Vagina (tissue), 2 donors: ENCODE results near the gene DDIT3. TPM values are rescaled to one million over a fixed set of nuclear protein-coding genes. Genes with fewer than 3 reads are reported as not detected.

ENCODE experiments used
- DNase-seq, 2 donors: peaks; one replicate each; pipeline ENCODE4 v3.0.0-alpha.2; 2017; ENCODE audit errors: extremely low spot score in 2 of 2
- H3K27ac ChIP-seq: fragments of 200-600 bp; sonication (generic); one replicate; pipeline ENCODE4 v1.5.1; 2019
- H3K27me3 ChIP-seq: fragments of 200-600 bp; sonication (generic); one replicate; pipeline ENCODE4 v1.5.1; 2019
- H3K36me3 ChIP-seq, 2 donors: fragments of 200-600 bp; sonication (generic); one replicate each; pipeline ENCODE4 v1.5.1; 2017 to 2019
- H3K4me1 ChIP-seq: fragments of 200-600 bp; sonication (generic); one replicate; pipeline ENCODE4 v1.5.1; 2019
- H3K4me3 ChIP-seq, 2 donors: fragments of 200-600 bp; sonication (generic); 1 replicate in 1 of 2; 2 replicates in 1 of 2; pipeline ENCODE4 v1.5.1; 2016 to 2019
- H3K9me3 ChIP-seq: fragments of 200-600 bp; sonication (generic); one replicate; pipeline ENCODE4 v1.5.1; 2019
- CTCF ChIP-seq, 3 experiments: fragments of 450-650 bp in 2 of 3; fragments of 200-600 bp in 1 of 3; sonication (generic) in 1 of 3; IDR thresholded peaks; one replicate each; pipeline ENCODE4 v1.5.1; 2017 to 2019; ENCODE audit warnings: antibody characterized with exemption in 3 of 3, mild to moderate bottlenecking in 2 of 3, moderate library complexity in 2 of 3
- POLR2A ChIP-seq, 2 donors: fragments of 450-650 bp; IDR thresholded peaks; one replicate each; pipeline ENCODE4 v1.6.1; 2017; ENCODE audit warnings: antibody characterized with exemption in 2 of 2, mild to moderate bottlenecking in 2 of 2, moderate library complexity in 2 of 2
- POLR2AphosphoS5 ChIP-seq, 2 donors: sonication (generic); formaldehyde crosslinking; IDR thresholded peaks; one replicate each; pipeline ENCODE4 v1.9.0; 2017; ENCODE audit warnings: antibody characterized with exemption in 2 of 2, mild to moderate bottlenecking in 2 of 2, low read depth in 1 of 2; ENCODE audit not compliant: insufficient read depth in 1 of 2
- intact Hi-C: fragments of 100-400 bp; cut with DNase I; formaldehyde crosslinking; loops from one replicate; pipeline ENCODE4 v1.15.1; 2023
- total RNA-seq: library from RNA; depleted of rRNA; stranded (reverse); fragments of >200 nt; gene quantifications from one replicate; pipeline ENCODE4 v1.2.3, GENCODE V29; 2016

DDIT3 gene
- total RNA-seq, 1 donor from 2014 or later = 25.0 TPM

GRCh38 chr12:57473392-57473791, 46.9 kb downstream of the DDIT3 start:
- H3K27ac ChIP-seq = no peak overlapping the region
- H3K36me3 ChIP-seq = no peaks in the 10 kb centered on the region
- no peaks in the 10 kb centered on the region for H3K9me3 ChIP-seq
- peaks cover 18% of the 10 kb centered on the region for H3K4me1 ChIP-seq
- intact Hi-C loops = no loop called here
- no peak for TF ChIP-seq CTCF (IDR thresholded peaks at IDR 0.05)
- TF ChIP-seq POLR2A (IDR thresholded peaks at IDR 0.05) = no peak
- no peak for TF ChIP-seq POLR2AphosphoS5 (IDR thresholded peaks at IDR 0.05; ENCODE audit: insufficient read depth in 1 of 2, low read depth in 1 of 2)
- H3K4me3 ChIP-seq = no peak overlapping the region
- peaks cover 12% of the 10 kb centered on the region for H3K27me3 ChIP-seq
- DNase-seq = no peak

- intact Hi-C loops = no loop called here
- TF ChIP-seq POLR2AphosphoS5 (IDR thresholded peaks at IDR 0.05; ENCODE audit: insufficient read depth in 1 of 2, low read depth in 1 of 2) (no peak), POLR2A (IDR thresholded peaks at IDR 0.05) (no peak), CTCF (IDR thresholded peaks at IDR 0.05) (no peak)
- no peak for DNase-seq
- Histone ChIP-seq H3K9me3 (no peaks in the 10 kb centered on the region), H3K27ac (no peak overlapping the region), H3K36me3 (no peaks in the 10 kb centered on the region), H3K4me3 (no peak overlapping the region), H3K27me3 (peaks cover 12% of the 10 kb centered on the region), H3K4me1 (peaks cover 18% of the 10 kb centered on the region)
These were observed 47.9 kb downstream of the DDIT3 start for GRCh38 chr12:57472391-57472790.

- H3K36me3 ChIP-seq = no peaks in the 10 kb centered on the region
- no peak overlapping the region for H3K27ac ChIP-seq
- no peak overlapping the region for H3K4me3 ChIP-seq
- no peak for TF ChIP-seq POLR2A (IDR thresholded peaks at IDR 0.05)
- H3K27me3 ChIP-seq = peaks cover 12% of the 10 kb centered on the region
- intact Hi-C loops = no loop called here
- no peak for DNase-seq
- peaks cover 18% of the 10 kb centered on the region for H3K4me1 ChIP-seq
- no peaks in the 10 kb centered on the region for H3K9me3 ChIP-seq
These were observed 48.7 kb downstream of the DDIT3 start for GRCh38 chr12:57471661-57472060.

- Histone ChIP-seq H3K27ac (no peak overlapping the region), H3K9me3 (no peaks in the 10 kb centered on the region), H3K4me1 (peaks cover 16% of the 10 kb centered on the region), H3K36me3 (no peaks in the 10 kb centered on the region), H3K27me3 (peaks cover 12% of the 10 kb centered on the region), H3K4me3 (no peak overlapping the region)
- TF ChIP-seq CTCF (IDR thresholded peaks at IDR 0.05) (no peak), POLR2AphosphoS5 (IDR thresholded peaks at IDR 0.05; ENCODE audit: insufficient read depth in 1 of 2, low read depth in 1 of 2) (no peak), POLR2A (IDR thresholded peaks at IDR 0.05) (no peak)
- DNase-seq = no peak
- intact Hi-C loops = no loop called here
These were observed 49.2 kb downstream of the DDIT3 start for GRCh38 chr12:57470970-57471656.

GRCh38 chr12:57470286-57470969, 49.9 kb downstream of the DDIT3 start:
- intact Hi-C loops = no loop called here
- no peak overlapping the region for H3K27ac ChIP-seq
- DNase-seq = no peak
- peaks cover 10% of the 10 kb centered on the region for H3K27me3 ChIP-seq
- H3K4me1 ChIP-seq = peaks cover 9% of the 10 kb centered on the region
- H3K9me3 ChIP-seq = no peaks in the 10 kb centered on the region
- H3K4me3 ChIP-seq = no peak overlapping the region
- no peaks in the 10 kb centered on the region for H3K36me3 ChIP-seq
- TF ChIP-seq CTCF (IDR thresholded peaks at IDR 0.05) (no peak), POLR2AphosphoS5 (IDR thresholded peaks at IDR 0.05; ENCODE audit: insufficient read depth in 1 of 2, low read depth in 1 of 2) (no peak), POLR2A (IDR thresholded peaks at IDR 0.05) (no peak)
